Tongue (tissue), 2 donors: ENCODE measurements around the gene CASQ1. TPM values are rescaled to one million over a fixed set of nuclear protein-coding genes. Genes with fewer than 3 reads are reported as not detected.

ENCODE experiments used
- DNase-seq: peaks from one replicate; pipeline ENCODE4 v3.0.0-alpha.2; 2015
- total RNA-seq: library from RNA; depleted of rRNA; stranded (reverse); fragments of >200 nt; gene quantifications from one replicate; pipeline ENCODE4 v1.2.3, GENCODE V29; 2014

Gene CASQ1
- total RNA-seq, result 831 TPM

GRCh38 chr1:160189649-160190625, at the start of gene CASQ1:
TSS of gene CASQ1 (plus strand) at chr1:160190575. CDS start at chr1:160190752, 177 bp downstream.
- DNase-seq, result peak; percentile 81

GRCh38 chr1:160143695-160144094, 46.7 kb upstream of the CASQ1 start:
- DNase-seq, result no peak

- DNase-seq, result no peak
Observed at GRCh38 chr1:160144921-160145320, 45.5 kb upstream of the CASQ1 start.

DNA sequence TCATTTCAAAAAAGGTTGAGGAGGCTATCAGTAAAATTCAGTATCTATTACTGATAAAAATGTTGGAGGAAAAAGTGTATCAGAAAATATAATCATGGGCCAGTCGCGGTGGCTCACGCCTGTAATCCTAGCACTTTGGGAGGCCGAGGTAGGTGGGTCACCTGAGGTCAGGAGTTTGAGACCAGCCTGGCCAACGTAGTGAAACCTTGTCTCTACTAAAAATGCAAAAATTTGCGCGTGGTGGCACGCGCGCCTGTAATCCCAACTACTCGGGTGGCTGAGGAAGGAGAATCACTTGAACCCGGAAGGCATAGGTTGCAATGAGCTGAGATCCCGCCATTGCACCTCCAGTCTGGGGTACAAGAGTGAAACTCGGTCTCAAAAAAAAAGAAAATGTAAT, 44.3 kb upstream of the CASQ1 start:
- no peak for DNase-seq

GRCh38 chr1:160148121-160148520, 42.3 kb upstream of the CASQ1 start:
- no peak for DNase-seq

DNA sequence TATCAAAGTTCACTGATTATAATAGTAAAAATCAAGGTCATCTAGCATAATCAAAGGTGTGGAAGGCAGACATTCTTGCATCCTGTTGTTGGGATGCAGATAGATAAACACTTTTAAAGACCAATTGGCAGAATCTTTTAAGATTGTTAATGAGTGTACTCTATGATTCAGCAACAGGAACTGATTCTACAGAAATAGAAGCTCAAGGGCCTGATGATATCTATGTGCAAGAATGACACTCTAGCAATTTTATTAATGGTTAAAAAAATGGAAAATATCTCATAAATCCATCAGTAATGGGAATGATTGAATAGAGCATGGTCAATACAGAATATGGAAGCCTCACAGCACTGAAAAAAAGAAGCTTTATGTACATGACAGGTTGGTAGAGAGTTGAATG, 41.1 kb upstream of the CASQ1 start:
- no peak for DNase-seq

GRCh38 chr1:160149716-160150115, 40.7 kb upstream of the CASQ1 start:
- DNase-seq, result no peak

- DNase-seq, result no peak
Observed at GRCh38 chr1:160151303-160151702, 39.1 kb upstream of the CASQ1 start, which contains the start of gene ATP1A4. TSS of gene ATP1A4 (plus strand) at chr1:160151603. CDS start at chr1:160152041, 438 bp downstream.

- DNase-seq, result no peak
Observed at GRCh38 chr1:160154790-160155189, 35.6 kb upstream of the CASQ1 start.

GRCh38 chr1:160156361-160156760, 34.0 kb upstream of the CASQ1 start:
- DNase-seq, result peak; percentile 12

DNA sequence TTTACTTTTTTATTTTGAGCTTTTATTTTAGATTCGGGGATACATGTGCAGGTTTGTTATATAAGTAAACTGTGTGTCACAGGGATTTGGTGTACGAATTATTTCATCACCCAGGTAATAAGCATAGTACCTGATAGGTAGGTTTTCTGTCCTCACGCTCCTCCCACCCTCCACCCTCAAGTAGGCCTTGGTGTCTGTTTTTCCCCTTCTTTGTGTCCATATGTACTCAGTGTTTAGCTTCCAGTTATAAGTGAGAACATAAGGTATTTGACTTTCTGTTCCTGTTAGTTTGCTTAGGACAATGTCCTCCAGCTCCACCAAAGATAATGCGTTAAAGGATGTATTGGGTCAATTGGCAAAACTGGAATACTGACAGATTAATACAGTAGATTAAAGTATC, 33.2 kb upstream of the CASQ1 start:
- no peak for DNase-seq

DNA sequence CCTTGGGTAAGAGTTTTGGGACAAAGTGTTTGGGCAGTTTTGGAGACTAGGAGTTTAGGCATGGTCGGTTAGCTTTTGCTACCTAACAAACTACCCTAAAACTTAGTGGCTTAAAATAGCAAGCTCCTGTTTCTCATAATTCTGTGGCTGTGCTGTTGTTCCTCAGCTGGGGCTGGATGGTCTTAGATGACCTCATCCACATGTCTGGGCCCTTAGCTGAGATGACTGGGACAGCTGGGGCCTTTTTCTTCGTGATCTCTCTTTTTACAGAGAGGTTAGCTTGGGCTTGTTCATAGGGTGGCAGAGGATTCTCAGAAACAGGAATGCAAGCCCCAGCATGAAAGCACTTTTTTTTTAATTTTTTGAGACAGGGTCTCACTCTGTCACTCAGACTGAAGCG, 32.3 kb upstream of the CASQ1 start:
- DNase-seq, result peak; percentile 31

- no peak for DNase-seq
Observed at GRCh38 chr1:160158534-160158933, 31.8 kb upstream of the CASQ1 start.

- DNase-seq, result no peak
Observed at GRCh38 chr1:160159846-160160245, 30.5 kb upstream of the CASQ1 start.

GRCh38 chr1:160161965-160162705, 28.2 kb upstream of the CASQ1 start:
- peak; percentile 53 for DNase-seq

DNA sequence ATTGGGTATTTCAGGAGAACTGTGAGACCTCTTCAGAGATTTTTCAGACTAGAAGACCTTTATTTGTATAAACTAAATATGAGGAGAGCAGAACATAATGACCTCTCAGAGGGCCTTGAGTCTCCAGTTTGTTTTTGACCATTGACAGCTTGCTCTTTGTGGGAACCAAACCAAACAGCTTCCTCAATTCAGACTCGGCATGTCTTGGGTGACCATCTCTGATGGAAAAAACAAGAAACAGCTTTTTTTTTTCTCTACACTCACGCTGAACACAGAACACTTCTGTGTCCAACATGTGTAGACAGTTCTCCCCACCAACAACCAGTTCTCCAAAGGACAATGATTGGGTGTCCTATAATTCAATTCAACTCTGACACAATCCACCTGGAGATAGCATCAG, 27.4 kb upstream of the CASQ1 start:
- no peak for DNase-seq

DNA sequence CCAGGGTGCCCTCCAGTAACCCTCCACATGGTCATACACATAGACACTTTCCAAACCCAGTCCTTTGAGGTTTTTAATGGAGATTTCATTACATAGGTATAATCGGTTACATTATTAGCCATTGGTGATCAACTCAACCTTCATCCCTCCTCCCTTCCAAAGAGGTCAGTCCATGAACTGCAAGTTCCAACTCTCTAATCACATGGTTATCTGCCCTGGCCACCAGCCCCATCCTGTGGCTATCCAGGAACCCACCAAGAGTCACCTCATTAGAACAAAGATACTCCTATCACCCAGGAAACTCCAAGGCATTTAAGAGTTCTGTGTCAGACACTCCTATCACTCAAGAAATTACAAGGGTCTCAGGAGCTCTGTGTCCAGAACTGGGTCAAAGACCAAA, 26.8 kb upstream of the CASQ1 start:
- no peak for DNase-seq

- DNase-seq, result no peak
Observed at GRCh38 chr1:160164121-160164520, 26.3 kb upstream of the CASQ1 start.

DNA sequence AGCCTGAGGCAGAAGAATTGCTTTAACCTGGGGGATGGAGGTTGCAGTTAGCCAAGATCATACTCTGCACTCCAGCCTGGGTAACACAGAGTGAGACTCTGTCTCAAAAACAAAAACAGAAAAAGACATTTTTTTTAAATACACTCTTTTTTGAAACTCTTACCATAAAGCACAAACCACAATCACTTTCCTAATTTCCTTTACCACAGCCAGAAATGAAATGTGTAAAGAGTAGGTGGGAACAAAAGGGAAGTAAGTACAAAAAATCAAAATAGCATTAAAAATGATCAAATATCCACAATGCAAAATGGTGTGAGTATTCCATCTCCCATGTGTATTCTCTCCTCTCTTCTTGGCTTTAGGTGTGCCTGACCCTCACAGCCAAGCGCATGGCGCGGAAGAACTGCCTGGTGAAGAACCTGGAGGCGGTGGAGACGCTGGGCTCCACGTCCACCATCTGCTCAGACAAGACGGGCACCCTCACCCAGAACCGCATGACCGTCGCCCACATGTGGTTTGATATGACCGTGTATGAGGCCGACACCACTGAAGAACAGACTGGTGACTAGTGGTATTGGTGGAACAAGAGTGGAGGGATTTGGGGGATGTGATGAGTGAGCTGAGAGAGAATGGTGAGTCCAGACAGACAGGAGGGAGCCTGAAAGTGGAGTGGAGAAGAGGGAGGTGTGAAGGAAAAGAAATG, 24.1 kb upstream of the CASQ1 start:
- no peak for DNase-seq

DNA sequence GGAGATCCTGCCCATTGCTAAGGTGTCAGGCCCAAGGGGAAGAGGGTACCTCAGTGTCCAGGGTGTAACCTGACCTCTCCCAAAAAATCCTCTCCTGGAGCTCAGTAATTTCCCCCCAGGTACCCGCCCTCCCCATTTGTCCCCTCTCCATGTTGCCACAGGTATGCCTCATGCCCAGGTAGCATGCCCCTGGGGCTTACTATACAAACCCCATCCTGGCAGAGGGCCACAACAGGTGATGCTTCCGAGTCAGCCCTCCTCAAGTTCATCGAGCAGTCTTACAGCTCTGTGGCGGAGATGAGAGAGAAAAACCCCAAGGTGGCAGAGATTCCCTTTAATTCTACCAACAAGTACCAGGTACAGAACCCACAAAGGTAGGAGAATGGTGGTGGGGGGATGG, 23.3 kb upstream of the CASQ1 start:
- no peak for DNase-seq

DNA sequence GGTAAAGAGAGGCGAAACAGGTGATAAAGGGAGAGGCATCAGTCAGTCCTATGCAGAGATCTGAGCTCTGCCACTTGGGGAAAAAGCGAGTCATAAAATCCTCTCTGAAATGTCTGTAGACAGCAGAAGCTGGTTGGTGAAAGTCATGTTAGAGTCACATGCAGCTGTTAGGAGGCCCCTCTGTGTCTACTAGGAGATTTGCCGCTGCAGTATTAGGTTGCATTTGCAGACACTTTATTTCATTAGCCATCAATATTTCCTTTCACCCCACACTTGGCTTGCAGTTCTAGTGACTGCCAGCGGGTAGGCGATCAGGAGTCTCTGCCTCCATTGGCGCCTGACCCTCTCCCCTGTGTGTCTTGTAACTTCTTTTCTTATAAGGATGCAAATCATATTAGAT, 22.8 kb upstream of the CASQ1 start:
- peak; percentile 79 for DNase-seq

DNA sequence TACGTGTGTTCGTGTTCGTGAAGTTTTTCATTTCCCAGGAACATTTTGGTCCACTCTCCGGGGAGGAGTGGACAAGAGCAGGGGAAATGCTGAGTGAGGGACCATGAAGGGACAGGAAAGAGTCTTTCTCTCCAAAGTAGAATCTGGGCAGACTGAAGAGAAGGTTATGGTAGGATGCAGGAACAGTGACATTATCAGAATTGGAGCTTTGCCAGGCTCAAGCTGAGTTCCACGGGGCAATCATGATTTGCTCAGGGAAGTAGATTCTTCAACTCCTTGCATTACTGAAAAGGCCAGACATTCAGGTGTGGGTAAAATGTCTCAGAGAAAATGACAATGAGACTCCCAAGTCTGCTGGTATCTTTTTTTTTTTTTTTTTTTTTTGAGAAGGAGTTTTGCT, 22.4 kb upstream of the CASQ1 start:
- peak; percentile 20 for DNase-seq
